Measurements from ENCODE around the gene ZNF407. TPM values are rescaled to one million over a fixed set of nuclear protein-coding genes. Genes with fewer than 3 reads are reported as not detected.
A peak's percentile ranks its signal among the peaks of the same experiment; 100 is the strongest.

Gene ZNF407
- total RNA-seq, 1 donor = 16.6 TPM

- no peaks in the 10 kb centered on the region for H4K20me1 ChIP-seq (ENCODE audit: insufficient read depth, low read length)
- no peak for TF ChIP-seq CTCF (IDR thresholded peaks at IDR 0.05; ENCODE audit: extremely low read depth, low read depth, low read length)
- no peak for DNase-seq (ENCODE audit: insufficient read length, low spot score, missing footprints)
Measured at GRCh38 chr18:74768096-74768495, 170.4 kb downstream of the ZNF407 start.

DNA sequence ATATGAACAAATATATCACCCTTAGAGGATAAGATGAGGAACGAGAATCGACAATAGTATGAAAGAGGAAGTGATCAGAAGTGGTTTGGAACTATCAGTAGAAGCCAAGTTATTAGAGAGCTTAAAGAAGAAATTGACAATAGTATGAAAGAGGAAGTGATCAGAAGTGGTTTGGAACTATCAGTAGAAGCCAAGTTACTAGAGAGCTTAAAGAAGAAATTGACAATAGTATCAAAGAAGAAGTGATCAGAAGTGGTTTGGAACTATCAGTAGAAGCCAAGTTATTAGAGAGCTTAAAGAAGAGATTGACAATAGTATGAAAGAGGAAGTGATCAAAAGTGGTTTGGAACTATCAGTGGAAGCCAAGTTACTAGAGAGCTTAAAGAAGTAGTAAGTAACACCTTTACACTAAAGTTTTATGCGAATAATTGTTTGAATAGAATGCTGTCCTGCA lies 175.5 kb downstream of the ZNF407 start:
- DNase-seq (ENCODE audit: insufficient read length, low spot score, missing footprints) = no peak
- Histone ChIP-seq H4K20me1 (ENCODE audit: insufficient read depth, low read length) (no peaks in the 10 kb centered on the region), H3K79me2 (ENCODE audit: insufficient read depth, low read length) (no peaks in the 10 kb centered on the region), H3K27me3 (ENCODE audit: insufficient read depth, low read length) (no peaks in the 10 kb centered on the region), H2AFZ (ENCODE audit: low read length) (no peak overlapping the region), H3K9me3 (ENCODE audit: low read depth, low read length) (no peaks in the 10 kb centered on the region), H3K4me1 (ENCODE audit: insufficient read depth, low read length) (peaks cover 12% of the 10 kb centered on the region), H3K4me2 (ENCODE audit: insufficient read depth, low read length) (no peak overlapping the region), H3K27ac (ENCODE audit: low read depth, low read length) (no peak overlapping the region), H3K4me3 (ENCODE audit: insufficient read depth, low read length) (no peak overlapping the region), H3K36me3 (ENCODE audit: insufficient read depth, low read length) (no peaks in the 10 kb centered on the region)
- no peak for TF ChIP-seq CTCF (IDR thresholded peaks at IDR 0.05; ENCODE audit: extremely low read depth, low read depth, low read length)

More at GRCh38 chr18:74768096-74768495, 170.4 kb downstream of the ZNF407 start:
- H2AFZ ChIP-seq (ENCODE audit: low read length) = no peak overlapping the region
- H3K4me3 ChIP-seq (ENCODE audit: insufficient read depth, low read length) = no peak overlapping the region
- no peaks in the 10 kb centered on the region for H3K4me1 ChIP-seq (ENCODE audit: insufficient read depth, low read length)
- H3K27me3 ChIP-seq (ENCODE audit: insufficient read depth, low read length) = no peaks in the 10 kb centered on the region
- H3K79me2 ChIP-seq (ENCODE audit: insufficient read depth, low read length) = no peaks in the 10 kb centered on the region
- H3K4me2 ChIP-seq (ENCODE audit: insufficient read depth, low read length) = no peak overlapping the region
- H3K36me3 ChIP-seq (ENCODE audit: insufficient read depth, low read length) = no peaks in the 10 kb centered on the region
- no peak overlapping the region for H3K27ac ChIP-seq (ENCODE audit: low read depth, low read length)
- no peaks in the 10 kb centered on the region for H3K9me3 ChIP-seq (ENCODE audit: low read depth, low read length)

DNA sequence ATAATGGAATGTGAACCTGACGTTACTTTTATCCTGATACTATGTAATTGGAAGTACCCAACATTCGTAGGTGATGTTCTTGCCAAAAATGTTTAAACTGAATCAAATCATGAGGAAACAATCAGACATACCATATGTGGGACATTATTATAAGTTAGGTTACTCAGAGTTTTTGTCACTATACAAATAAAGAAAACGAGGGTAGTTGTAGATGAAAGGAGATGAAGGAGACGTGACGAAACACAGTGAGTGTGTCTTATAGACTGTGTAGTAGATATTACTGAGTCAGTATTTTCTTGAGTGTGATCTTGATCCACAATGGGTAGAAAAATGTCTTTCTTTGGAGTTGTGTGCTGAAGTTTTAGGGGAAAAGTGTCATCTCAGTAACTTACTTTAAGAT lies 176.8 kb downstream of the ZNF407 start:
- Histone ChIP-seq H3K4me3 (ENCODE audit: insufficient read depth, low read length) (no peak overlapping the region), H3K36me3 (ENCODE audit: insufficient read depth, low read length) (no peaks in the 10 kb centered on the region), H3K27ac (ENCODE audit: low read depth, low read length) (peak overlapping the region; percentile 78), H3K27me3 (ENCODE audit: insufficient read depth, low read length) (no peaks in the 10 kb centered on the region), H3K79me2 (ENCODE audit: insufficient read depth, low read length) (no peaks in the 10 kb centered on the region), H3K4me1 (ENCODE audit: insufficient read depth, low read length) (peaks cover 16% of the 10 kb centered on the region), H3K9me3 (ENCODE audit: low read depth, low read length) (no peaks in the 10 kb centered on the region), H4K20me1 (ENCODE audit: insufficient read depth, low read length) (no peaks in the 10 kb centered on the region), H3K4me2 (ENCODE audit: insufficient read depth, low read length) (no peak overlapping the region), H2AFZ (ENCODE audit: low read length) (peak overlapping the region; percentile 25)
- TF ChIP-seq CTCF (IDR thresholded peaks at IDR 0.05; ENCODE audit: extremely low read depth, low read depth, low read length) = no peak
- no peak for DNase-seq (ENCODE audit: insufficient read length, low spot score, missing footprints)

GRCh38 chr18:74775239-74775638 lies 177.6 kb downstream of the ZNF407 start:
- peak; percentile 89 for DNase-seq (ENCODE audit: insufficient read length, low spot score, missing footprints)
- Histone ChIP-seq H3K36me3 (ENCODE audit: insufficient read depth, low read length) (no peaks in the 10 kb centered on the region), H3K27me3 (ENCODE audit: insufficient read depth, low read length) (no peaks in the 10 kb centered on the region), H2AFZ (ENCODE audit: low read length) (no peak overlapping the region), H3K27ac (ENCODE audit: low read depth, low read length) (peak overlapping the region; percentile 78), H4K20me1 (ENCODE audit: insufficient read depth, low read length) (no peaks in the 10 kb centered on the region), H3K79me2 (ENCODE audit: insufficient read depth, low read length) (no peaks in the 10 kb centered on the region), H3K4me3 (ENCODE audit: insufficient read depth, low read length) (no peak overlapping the region), H3K4me2 (ENCODE audit: insufficient read depth, low read length) (no peak overlapping the region), H3K4me1 (ENCODE audit: insufficient read depth, low read length) (peaks cover 16% of the 10 kb centered on the region), H3K9me3 (ENCODE audit: low read depth, low read length) (no peaks in the 10 kb centered on the region)
- no peak for TF ChIP-seq CTCF (IDR thresholded peaks at IDR 0.05; ENCODE audit: extremely low read depth, low read depth, low read length)

Data from osteoblast (primary cell).